Measurements from ENCODE around the gene ITIH6.

GRCh38 chrX:54807524-54808108, 9.6 kb upstream of the ITIH6 start, which contains the start of gene MAGED2:
- TF ChIP-seq CTCF (IDR thresholded peaks at IDR 0.05) (no peak), EZH2 (IDR thresholded peaks at IDR 0.05; ENCODE audit: borderline replicate concordance, insufficient read depth, low read depth, low read length, poor library complexity, severe bottlenecking) (no peak)

All from B cell (primary cell).